Femur (tissue), 1 donor: ENCODE data around the gene SLC45A1.

Experiments used
- DNase-seq: peaks from one replicate; pipeline ENCODE4 v3.0.0-alpha.2; 2017

The SLC45A1 gene

GRCh38 chr1:8338526-8339202, 20.8 kb downstream of the SLC45A1 start:
- no peak for DNase-seq

GRCh38 chr1:8339203-8339600, 21.3 kb downstream of the SLC45A1 start:
- no peak for DNase-seq

GRCh38 chr1:8340448-8340847, 22.5 kb downstream of the SLC45A1 start:
- no peak for DNase-seq

- DNase-seq, result no peak
Measured at GRCh38 chr1:8342325-8342724, 24.4 kb downstream of the SLC45A1 start.

GRCh38 chr1:8343044-8343443, 25.1 kb downstream of the SLC45A1 start:
- no peak for DNase-seq

- peak; percentile 69 for DNase-seq
Measured at GRCh38 chr1:8343464-8344001, 25.6 kb downstream of the SLC45A1 start.

GRCh38 chr1:8344893-8345507, 27.1 kb downstream of the SLC45A1 start:
- no peak for DNase-seq

- DNase-seq, result no peak
Measured at GRCh38 chr1:8345621-8346415, 27.9 kb downstream of the SLC45A1 start.

- peak; percentile 21 for DNase-seq
Measured at GRCh38 chr1:8347635-8348034, 29.7 kb downstream of the SLC45A1 start.

GRCh38 chr1:8348047-8348776, 30.3 kb downstream of the SLC45A1 start:
- DNase-seq, result peak; percentile 20

GRCh38 chr1:8348777-8349472, 31.0 kb downstream of the SLC45A1 start:
- peak; percentile 76 for DNase-seq

GRCh38 chr1:8349473-8349865, 31.6 kb downstream of the SLC45A1 start:
- peak; percentile 11 for DNase-seq

- DNase-seq, result peak; percentile 35
Measured at GRCh38 chr1:8349961-8350360, 32.0 kb downstream of the SLC45A1 start.

GRCh38 chr1:8350914-8351684, 33.2 kb downstream of the SLC45A1 start:
- peak; percentile 22 for DNase-seq

- peak; percentile 31 for DNase-seq
Measured at GRCh38 chr1:8351693-8352470, 34.0 kb downstream of the SLC45A1 start.

GRCh38 chr1:8352471-8352845, 34.5 kb downstream of the SLC45A1 start:
- DNase-seq, result peak; percentile 16

- DNase-seq, result peak; percentile 35
Measured at GRCh38 chr1:8352886-8353785, 35.2 kb downstream of the SLC45A1 start.

- peak; percentile 20 for DNase-seq
Measured at GRCh38 chr1:8354038-8354437, 36.1 kb downstream of the SLC45A1 start.

GRCh38 chr1:8355439-8356255, 37.7 kb downstream of the SLC45A1 start:
- DNase-seq, result peak; percentile 21
